HG03066 (cell line): Measurements from ENCODE around the gene KIAA0513.
"Not testable (repeated sequence)": the region's sequence is repeated elsewhere in the genome, so short reads cannot be mapped to it uniquely, and the experiment has no call there.

Experiments
- ATAC-seq: cut with Tn5 transposase; IDR thresholded peaks from one replicate; pipeline ENCODE4 v1.9.1; 2021; ENCODE audit warnings: low read depth; ENCODE audit not compliant: unreplicated experiment

Gene KIAA0513

GRCh38 chr16:85047867-85048455 lies 20.4 kb downstream of the KIAA0513 start:
- no peak for ATAC-seq

GRCh38 chr16:85048921-85049562 lies 21.4 kb downstream of the KIAA0513 start:
- no peak for ATAC-seq

GRCh38 chr16:85049706-85050305 lies 22.2 kb downstream of the KIAA0513 start:
- ATAC-seq: no peak

- ATAC-seq: no peak
Observed at GRCh38 chr16:85051067-85051581, 23.5 kb downstream of the KIAA0513 start.

GRCh38 chr16:85051683-85052082 lies 24.1 kb downstream of the KIAA0513 start:
- ATAC-seq: no peak

GRCh38 chr16:85052536-85052935 lies 24.9 kb downstream of the KIAA0513 start:
- no peak for ATAC-seq

GRCh38 chr16:85054321-85054720 lies 26.7 kb downstream of the KIAA0513 start:
- not testable (repeated sequence) for ATAC-seq

GRCh38 chr16:85054948-85055492 lies 27.4 kb downstream of the KIAA0513 start:
- no peak for ATAC-seq

GRCh38 chr16:85055493-85056210 lies 28.1 kb downstream of the KIAA0513 start:
- ATAC-seq: peak; percentile 77

- no peak for ATAC-seq
Observed at GRCh38 chr16:85056211-85056748, 28.7 kb downstream of the KIAA0513 start.

GRCh38 chr16:85057212-85057889 lies 29.8 kb downstream of the KIAA0513 start:
- ATAC-seq: no peak

GRCh38 chr16:85057948-85058347 lies 30.4 kb downstream of the KIAA0513 start:
- ATAC-seq: no peak

- no peak for ATAC-seq
Observed at GRCh38 chr16:85058909-85059308, 31.3 kb downstream of the KIAA0513 start.

GRCh38 chr16:85061566-85061965 lies 34.0 kb downstream of the KIAA0513 start:
- ATAC-seq: no peak

- no peak for ATAC-seq
Observed at GRCh38 chr16:85062323-85062722, 34.7 kb downstream of the KIAA0513 start.

GRCh38 chr16:85062845-85063244 lies 35.2 kb downstream of the KIAA0513 start:
- ATAC-seq: no peak

GRCh38 chr16:85064186-85064585 lies 36.6 kb downstream of the KIAA0513 start:
- ATAC-seq: no peak

GRCh38 chr16:85065099-85065498 lies 37.5 kb downstream of the KIAA0513 start:
- ATAC-seq: no peak

- no peak for ATAC-seq
Observed at GRCh38 chr16:85066346-85066885, 38.8 kb downstream of the KIAA0513 start.

GRCh38 chr16:85067024-85067423 lies 39.4 kb downstream of the KIAA0513 start:
- no peak for ATAC-seq
